AG04450 (cell line): ENCODE results near the gene ZNF652. TPM values are rescaled to one million over a fixed set of nuclear protein-coding genes. Genes with fewer than 3 reads are reported as not detected.

ENCODE experiments used
- CTCF ChIA-PET: fragments of 300-600, 350-600 bp; formaldehyde crosslinking; extraction: SDS; loops from one replicate; lab custom pipeline; 2022; ENCODE audit warnings: antibody characterized with exemption, inconsistent platforms; lab: Charles Lee
- POLR2A ChIA-PET: fragments of 350-600 bp; formaldehyde crosslinking; extraction: SDS; loops from one replicate; lab custom pipeline; 2021; ENCODE audit warnings: antibody characterized with exemption, inconsistent platforms; lab: Yijun Ruan, JAX
- DNase-seq: peaks from one replicate; pipeline ENCODE4 v3.0.0-alpha.2; 2011; ENCODE audit warnings: low read depth, low spot score
- H3K27ac ChIP-seq: one replicate; pipeline ENCODE4 v1.5.1; 2012; ENCODE audit warnings: low read depth, low read length, control low read depth
- H3K27me3 ChIP-seq: one replicate; pipeline ENCODE4 v1.6.0; 2012; ENCODE audit warnings: low read length; ENCODE audit not compliant: control insufficient read depth, insufficient read depth
- H3K4me3 ChIP-seq: 2 replicates; pipeline ENCODE4 v1.5.1; 2011; ENCODE audit warnings: mild to moderate bottlenecking, low read depth, low read length, control low read depth
- H3K9me3 ChIP-seq: 2 replicates; pipeline ENCODE4 v1.5.1; 2012; ENCODE audit warnings: low read length; ENCODE audit not compliant: control insufficient read depth, insufficient read depth
- CTCF ChIP-seq: IDR thresholded peaks from 2 replicates; pipeline ENCODE4 v1.5.1; 2011; ENCODE audit warnings: low read depth, low read length, control low read depth, inconsistent platforms
- polyA plus RNA-seq: library from polyadenylated mRNA; depleted of rRNA; stranded (reverse); fragments of >200 nt; gene quantifications from 2 replicates; pipeline ENCODE4 v1.2.3, GENCODE V29; 2011

The ZNF652 gene
- polyA plus RNA-seq, 1 experiment, result 9.0 TPM

- Histone ChIP-seq H3K4me3 (no peak overlapping the region), H3K9me3 (no peaks in the 10 kb centered on the region), H3K27ac (no peak overlapping the region), H3K27me3 (no peaks in the 10 kb centered on the region)
- TF ChIP-seq CTCF, result no peak
- POLR2A ChIA-PET, result no interaction called here
- CTCF ChIA-PET, result interaction anchor here (1.0 to 1.5 kb wide), 2 partner anchors 18 to 117 kb away, joined by 4 read pairs; no protein-coding TSS in a partner anchor
- DNase-seq, result no peak
These were observed 64.9 kb downstream of the ZNF652 start for GRCh38 chr17:49297141-49297540.

- Histone ChIP-seq H3K27me3 (no peaks in the 10 kb centered on the region), H3K4me3 (no peak overlapping the region), H3K9me3 (no peaks in the 10 kb centered on the region), H3K27ac (no peak overlapping the region)
- no peak for TF ChIP-seq CTCF
- POLR2A ChIA-PET, result no interaction called here
- no peak for DNase-seq
- CTCF ChIA-PET, result no interaction called here
These were observed 67.9 kb downstream of the ZNF652 start for GRCh38 chr17:49294122-49294521.

DNA sequence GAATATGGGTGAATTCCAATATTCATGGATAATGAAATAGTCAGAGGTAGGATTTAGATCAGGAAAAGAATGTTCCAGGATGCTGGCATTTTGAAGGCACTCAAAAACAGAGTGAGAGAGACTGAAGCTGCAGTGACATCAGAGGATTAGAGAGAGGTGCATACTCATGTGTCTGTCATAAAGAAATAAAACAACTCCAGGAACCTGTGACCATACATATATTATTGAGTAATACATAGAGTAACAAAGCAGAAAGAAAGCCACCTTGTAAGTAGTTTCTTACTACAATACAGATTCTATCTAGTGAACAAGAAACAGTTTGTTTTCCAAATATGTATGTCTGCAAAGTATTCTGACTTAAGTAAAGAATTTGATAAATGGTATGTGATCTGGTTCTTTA lies 69.1 kb downstream of the ZNF652 start:
- DNase-seq, result no peak
- TF ChIP-seq CTCF, result no peak
- Histone ChIP-seq H3K27ac (no peak overlapping the region), H3K4me3 (no peak overlapping the region), H3K27me3 (no peaks in the 10 kb centered on the region), H3K9me3 (no peaks in the 10 kb centered on the region)
- CTCF ChIA-PET, result interaction anchor here (1.2 kb wide), 1 partner anchor 113 kb away, joined by 4 read pairs; no protein-coding TSS in a partner anchor
- POLR2A ChIA-PET, result no interaction called here

GRCh38 chr17:49291929-49292328 lies 70.1 kb downstream of the ZNF652 start:
- TF ChIP-seq CTCF, result no peak
- POLR2A ChIA-PET, result no interaction called here
- H3K27ac ChIP-seq, result no peak overlapping the region
- H3K4me3 ChIP-seq, result no peak overlapping the region
- CTCF ChIA-PET, result interaction anchor here (0.9 to 2.2 kb wide), 8 partner anchors 12 to 190 kb away, joined by 3 to 22 read pairs (median 4); no protein-coding TSS in a partner anchor
- H3K27me3 ChIP-seq, result no peaks in the 10 kb centered on the region
- DNase-seq, result no peak
- no peaks in the 10 kb centered on the region for H3K9me3 ChIP-seq

DNA sequence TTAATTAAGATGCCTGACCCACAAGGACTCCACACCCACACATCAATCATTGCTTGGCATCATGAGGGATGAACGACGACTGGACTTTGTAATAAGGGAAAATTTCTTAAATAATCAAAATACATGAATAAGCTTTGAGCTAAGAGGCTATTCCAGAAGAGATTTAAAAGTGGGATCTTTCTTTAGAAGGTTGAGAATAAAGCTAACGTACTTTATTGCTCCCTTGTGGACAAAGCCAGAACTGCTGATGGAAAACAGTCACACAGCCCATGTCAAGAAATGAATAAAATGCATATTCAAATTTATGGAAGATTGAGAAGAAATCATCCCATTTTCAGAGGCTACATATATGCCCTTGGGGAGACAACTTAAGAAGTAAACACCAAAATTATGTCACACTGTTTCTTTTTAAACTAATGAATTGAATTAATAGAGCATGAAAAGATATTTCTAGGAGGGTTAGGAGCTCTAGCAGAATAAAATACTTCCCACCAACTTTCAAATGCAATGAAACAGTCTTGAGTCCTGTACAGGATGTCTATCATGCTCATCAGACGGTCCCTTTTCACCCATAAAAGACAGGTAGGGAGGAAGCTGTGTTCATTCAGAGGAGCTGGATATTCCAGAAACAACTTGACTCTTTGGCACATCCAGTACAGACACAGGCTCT lies 71.2 kb downstream of the ZNF652 start:
- ChIA-PET POLR2A (no interaction called here), CTCF (interaction anchor here (0.6 to 2.6 kb wide), 24 partner anchors 9 to 1804 kb away, joined by 3 to 22 read pairs (median 4); no protein-coding TSS in a partner anchor)
- Histone ChIP-seq H3K27me3 (no peaks in the 10 kb centered on the region), H3K4me3 (no peak overlapping the region), H3K9me3 (no peaks in the 10 kb centered on the region), H3K27ac (no peak overlapping the region)
- TF ChIP-seq CTCF, result peak; percentile 79
- no peak for DNase-seq
